Astrocyte (in vitro differentiated cells and primary cell): Measurements from ENCODE around the gene CD200R1L. TPM values are rescaled to one million over a fixed set of nuclear protein-coding genes. Genes with fewer than 3 reads are reported as not detected.

ENCODE experiments used
- DNase-seq: peaks from one replicate; pipeline ENCODE4 v3.0.0-alpha.2; 2010; ENCODE audit warnings: low read depth
- FAIRE-seq: peaks from 2 replicates; lab custom pipeline; 2011; peaks lifted over from hg19 to GRCh38; lab: Jason Lieb, UNC
- H2AFZ ChIP-seq: 2 replicates; pipeline ENCODE4 v1.6.0; 2012; ENCODE audit warnings: low read depth, low read length, inconsistent platforms
- H3K27ac ChIP-seq: 2 replicates; pipeline ENCODE4 v1.5.1; 2011; ENCODE audit warnings: low read depth, low read length, inconsistent platforms
- H3K27me3 ChIP-seq: 2 replicates; pipeline ENCODE4 v1.6.0; 2011; ENCODE audit warnings: low read length, inconsistent platforms; ENCODE audit not compliant: insufficient read depth
- H3K36me3 ChIP-seq: 2 replicates; pipeline ENCODE4 v1.5.1; 2011; ENCODE audit warnings: low read length, inconsistent platforms; ENCODE audit not compliant: insufficient read depth
- H3K4me1 ChIP-seq: 2 replicates; pipeline ENCODE4 v1.5.1; 2011; ENCODE audit warnings: low read length, inconsistent platforms; ENCODE audit not compliant: insufficient read depth
- H3K4me2 ChIP-seq: 2 replicates; pipeline ENCODE4 v1.6.0; 2012; ENCODE audit warnings: low read length, inconsistent platforms
- H3K4me3 ChIP-seq: 2 replicates; pipeline ENCODE4 v1.5.1; 2011; ENCODE audit warnings: low read depth, mild to moderate bottlenecking, low read length, inconsistent platforms; ENCODE audit not compliant: insufficient read depth
- H3K79me2 ChIP-seq: 2 replicates; pipeline ENCODE4 v1.6.0; 2012; ENCODE audit warnings: mild to moderate bottlenecking, low read length, inconsistent platforms; ENCODE audit not compliant: insufficient read depth
- H3K9ac ChIP-seq: 2 replicates; pipeline ENCODE4 v1.6.0; 2012; ENCODE audit warnings: mild to moderate bottlenecking, low read length, inconsistent platforms
- H3K9me3 ChIP-seq: 2 replicates; pipeline ENCODE4 v1.5.1; 2012; ENCODE audit warnings: low read depth, mild to moderate bottlenecking, low read length, inconsistent platforms; ENCODE audit not compliant: insufficient read depth
- H4K20me1 ChIP-seq: 2 replicates; pipeline ENCODE4 v1.6.0; 2012; ENCODE audit warnings: low read length, inconsistent platforms; ENCODE audit not compliant: insufficient read depth
- H3K27ac Mint-ChIP-seq: one replicate; pipeline ENCODE4 v1.8.0; 2021; ENCODE audit warnings: mild to moderate bottlenecking, mixed read lengths; ENCODE audit not compliant: unreplicated experiment
- H3K27me3 Mint-ChIP-seq: one replicate; pipeline ENCODE4 v1.8.0; 2021; ENCODE audit warnings: low read depth, mixed read lengths; ENCODE audit not compliant: unreplicated experiment
- H3K36me3 Mint-ChIP-seq: one replicate; pipeline ENCODE4 v1.8.0; 2021; ENCODE audit warnings: low read depth, mixed read lengths; ENCODE audit not compliant: unreplicated experiment
- H3K4me1 Mint-ChIP-seq: one replicate; pipeline ENCODE4 v1.8.0; 2021; ENCODE audit warnings: low read depth, mixed read lengths; ENCODE audit not compliant: unreplicated experiment
- H3K4me3 Mint-ChIP-seq: one replicate; pipeline ENCODE4 v1.8.0; 2021; ENCODE audit warnings: mild to moderate bottlenecking, moderate library complexity, mixed read lengths; ENCODE audit not compliant: unreplicated experiment
- H3K9me3 Mint-ChIP-seq: one replicate; pipeline ENCODE4 v1.8.0; 2021; ENCODE audit warnings: mild to moderate bottlenecking, mixed read lengths; ENCODE audit not compliant: unreplicated experiment
- CTCF ChIP-seq: IDR thresholded peaks from 2 replicates; pipeline ENCODE4 v1.5.1; 2011; ENCODE audit warnings: low read depth, mild to moderate bottlenecking, inconsistent platforms, low read length, moderate library complexity; ENCODE audit not compliant: insufficient read depth
- EZH2 ChIP-seq: IDR thresholded peaks from 2 replicates; pipeline ENCODE4 v1.6.1; 2012; ENCODE audit warnings: mild to moderate bottlenecking, low read length, inconsistent platforms; ENCODE audit not compliant: insufficient read depth
- total RNA-seq: library from RNA; stranded (reverse); gene quantifications from 2 replicates; pipeline ENCODE4 v1.2.1, GENCODE V29; 2021

CD200R1L gene
- total RNA-seq, 1 donor from 2014 or later: not detected

GRCh38 chr3:112770032-112770626 lies 76.5 kb downstream of the CD200R1L start:
- peak overlapping the region; percentile 38 for H3K27ac ChIP-seq
- no peaks in the 10 kb centered on the region for H3K36me3 Mint-ChIP-seq
- no peaks in the 10 kb centered on the region for H4K20me1 ChIP-seq
- H3K27me3 Mint-ChIP-seq: no peaks in the 10 kb centered on the region
- H2AFZ ChIP-seq: no peak overlapping the region
- no peak overlapping the region for H3K4me3 ChIP-seq
- FAIRE-seq (no peak), DNase-seq (peak; percentile 81)
- no peaks in the 10 kb centered on the region for H3K79me2 ChIP-seq
- peak overlapping the region; percentile 52 for H3K4me2 ChIP-seq
- no peaks in the 10 kb centered on the region for H3K36me3 ChIP-seq
- H3K27me3 ChIP-seq: no peaks in the 10 kb centered on the region
- peaks cover 8% of the 10 kb centered on the region for H3K4me1 Mint-ChIP-seq
- no peak overlapping the region for H3K4me3 Mint-ChIP-seq
- H3K9ac ChIP-seq: no peak overlapping the region
- H3K27ac Mint-ChIP-seq: no peak overlapping the region
- H3K4me1 ChIP-seq: peaks cover 16% of the 10 kb centered on the region
- no peaks in the 10 kb centered on the region for H3K9me3 ChIP-seq
- peaks cover 2% of the 10 kb centered on the region for H3K9me3 Mint-ChIP-seq
- TF ChIP-seq CTCF: no peak
- TF ChIP-seq EZH2: no peak

- no peaks in the 10 kb centered on the region for H3K27me3 Mint-ChIP-seq
- no peaks in the 10 kb centered on the region for H3K27me3 ChIP-seq
- DNase-seq (peak; percentile 58), FAIRE-seq (no peak)
- no peak overlapping the region for H3K9ac ChIP-seq
- H3K4me1 Mint-ChIP-seq: peaks cover 3% of the 10 kb centered on the region
- no peak overlapping the region for H3K27ac Mint-ChIP-seq
- H3K27ac ChIP-seq: peak overlapping the region; percentile 27
- H3K36me3 ChIP-seq: no peaks in the 10 kb centered on the region
- H3K79me2 ChIP-seq: no peaks in the 10 kb centered on the region
- H3K9me3 ChIP-seq: no peaks in the 10 kb centered on the region
- TF ChIP-seq CTCF (no peak), EZH2 (no peak)
- H3K4me3 Mint-ChIP-seq: no peak overlapping the region
- peak overlapping the region; percentile 52 for H3K4me2 ChIP-seq
- no peak overlapping the region for H2AFZ ChIP-seq
- H3K9me3 Mint-ChIP-seq: peaks cover 2% of the 10 kb centered on the region
- H3K36me3 Mint-ChIP-seq: no peaks in the 10 kb centered on the region
- peaks cover 9% of the 10 kb centered on the region for H3K4me1 ChIP-seq
- H3K4me3 ChIP-seq: no peak overlapping the region
- H4K20me1 ChIP-seq: no peaks in the 10 kb centered on the region
These were observed 77.2 kb downstream of the CD200R1L start for GRCh38 chr3:112769286-112769978.

- peaks cover 2% of the 10 kb centered on the region for H3K9me3 Mint-ChIP-seq
- no peak overlapping the region for H2AFZ ChIP-seq
- no peak for FAIRE-seq
These were observed 78.9 kb downstream of the CD200R1L start for GRCh38 chr3:112767777-112768176.

More at GRCh38 chr3:112767777-112768176, 78.9 kb downstream of the CD200R1L start:
- Histone ChIP-seq H3K27ac (no peak overlapping the region), H3K27me3 (no peaks in the 10 kb centered on the region), H3K4me1 (peaks cover 3% of the 10 kb centered on the region), H3K36me3 (no peaks in the 10 kb centered on the region), H3K9me3 (no peaks in the 10 kb centered on the region), H3K4me3 (no peak overlapping the region), H3K9ac (no peak overlapping the region), H3K4me2 (no peak overlapping the region), H4K20me1 (no peaks in the 10 kb centered on the region), H3K79me2 (no peaks in the 10 kb centered on the region)
- H3K36me3 Mint-ChIP-seq: no peaks in the 10 kb centered on the region
- H3K27ac Mint-ChIP-seq: no peak overlapping the region
- no peak for TF ChIP-seq EZH2
- no peak for TF ChIP-seq CTCF
- peaks cover 3% of the 10 kb centered on the region for H3K4me1 Mint-ChIP-seq
- H3K27me3 Mint-ChIP-seq: no peaks in the 10 kb centered on the region
- no peak overlapping the region for H3K4me3 Mint-ChIP-seq
- no peak for DNase-seq
